Stimulated activated CD4-positive, alpha-beta T cell treated with anti-CD3 and anti-CD28 coated beads, TNF-alpha, amount 100 ng/mL, for 1 hour (primary cell): ENCODE results near the gene NIM1K.
"Not testable (repeated sequence)": the region's sequence is repeated elsewhere in the genome, so short reads cannot be mapped to it uniquely, and the experiment has no call there.

Source experiments
- DNase-seq, 3 donors: peaks; one replicate each; pipeline ENCODE4 v3.0.0-alpha.2; 2020; ENCODE audit warnings: low read depth in 3 of 3, low spot score in 1 of 3

NIM1K gene

DNA sequence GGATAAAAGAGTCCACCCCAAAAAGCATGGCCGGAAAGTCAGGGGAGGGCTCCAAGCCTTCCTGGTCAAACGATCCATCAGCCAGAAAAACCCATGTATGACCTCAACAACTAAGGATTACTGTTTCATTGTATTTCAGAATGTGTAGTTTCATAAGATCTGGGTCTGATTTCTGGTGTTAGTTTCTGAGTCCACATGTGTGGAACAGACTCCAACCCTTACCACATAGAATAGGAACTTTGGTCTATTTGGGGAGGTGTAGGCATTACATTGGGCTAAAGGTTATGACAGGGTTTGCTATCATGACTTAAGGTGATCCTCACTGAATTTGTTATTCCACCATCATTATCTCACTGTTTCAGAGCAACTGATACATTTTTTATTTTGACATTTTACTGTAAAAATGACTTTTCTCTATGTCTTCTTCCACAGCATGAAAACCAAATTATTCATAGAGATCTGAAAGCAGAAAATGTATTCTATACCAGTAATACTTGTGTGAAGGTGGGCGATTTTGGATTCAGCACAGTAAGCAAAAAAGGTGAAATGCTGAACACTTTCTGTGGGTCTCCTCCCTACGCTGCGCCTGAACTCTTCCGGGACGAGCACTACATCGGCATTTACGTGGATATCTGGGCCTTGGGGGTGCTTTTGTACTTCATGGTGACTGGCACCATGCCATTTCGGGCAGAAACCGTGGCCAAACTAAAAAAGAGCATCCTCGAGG is 87.7 kb downstream of the NIM1K start:
- no peak for DNase-seq

DNA sequence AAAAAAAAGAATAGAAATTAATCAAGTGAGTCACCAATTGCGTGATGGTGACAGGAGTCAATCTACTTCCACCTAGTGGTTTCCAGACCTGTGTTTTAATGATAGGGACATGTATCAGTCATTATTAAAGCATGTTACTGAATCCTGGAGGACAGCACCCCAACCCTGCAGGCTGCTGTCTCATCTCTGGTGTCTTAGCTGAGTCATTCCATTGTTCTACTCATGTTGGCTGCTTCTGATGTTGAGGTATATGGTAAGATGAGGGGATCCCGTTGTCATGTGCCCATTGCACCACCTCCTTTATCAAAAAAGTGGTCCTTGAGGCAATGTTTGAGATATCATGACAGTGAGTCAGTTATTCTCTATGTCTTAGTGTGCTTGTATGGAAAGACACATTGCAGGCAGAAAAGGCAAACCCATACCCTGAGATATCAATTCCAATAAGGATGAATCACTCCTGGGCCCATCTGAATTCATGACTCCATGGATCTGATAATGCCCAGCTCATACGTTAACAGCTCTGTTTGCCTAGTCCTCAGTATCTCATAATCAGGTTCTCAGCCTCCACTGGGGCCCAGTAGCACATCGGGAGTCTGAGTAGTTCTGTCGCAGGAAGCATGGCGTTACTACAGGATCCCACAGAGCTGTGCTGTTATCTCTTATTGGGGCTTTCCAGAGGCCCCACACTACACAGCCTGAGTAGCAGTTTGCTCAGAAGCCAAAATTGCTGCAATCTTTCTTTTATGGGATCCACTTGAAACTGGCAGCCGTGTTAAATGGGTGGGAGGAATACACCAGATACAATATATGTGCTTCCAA is 90.0 kb downstream of the NIM1K start:
- DNase-seq, result no peak

DNA sequence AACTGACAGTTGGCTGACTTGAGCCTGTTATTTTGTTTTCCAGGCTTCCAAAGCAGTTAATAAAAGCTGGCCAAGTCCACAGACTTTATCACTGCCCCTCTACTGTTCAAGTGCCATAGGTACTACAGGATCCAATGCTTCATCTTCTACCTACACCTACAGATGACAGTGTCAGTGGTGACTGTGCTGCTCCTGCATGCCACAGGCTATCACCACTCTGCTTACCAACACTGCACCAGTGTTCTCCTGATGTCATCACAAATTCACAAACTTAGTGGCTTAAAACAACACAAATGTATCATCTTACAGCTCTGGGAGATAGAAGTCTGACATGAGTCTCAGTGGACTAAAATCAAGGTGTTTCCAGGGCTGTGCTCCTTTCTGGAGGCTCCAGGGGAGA is 94.6 kb downstream of the NIM1K start:
- no peak for DNase-seq

DNA sequence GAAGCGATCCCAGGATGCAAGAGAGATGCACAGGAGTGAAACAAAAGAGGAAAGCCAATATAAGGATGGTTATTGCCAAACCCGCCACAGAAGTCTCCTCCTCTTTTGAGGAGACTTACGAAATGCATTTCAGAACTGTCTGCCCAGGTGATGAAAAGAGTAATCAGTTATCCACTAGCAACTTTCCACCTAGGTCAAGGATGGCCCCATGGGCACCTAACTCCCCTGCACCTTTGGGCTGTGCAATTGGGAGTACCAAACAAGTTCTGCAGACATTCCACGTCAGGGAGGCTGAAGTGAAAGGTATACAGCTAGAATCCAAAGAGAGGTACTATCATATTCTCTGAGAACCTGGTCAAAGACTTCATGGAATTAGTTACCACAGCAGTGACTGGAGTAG is 95.5 kb downstream of the NIM1K start:
- DNase-seq, result no peak

DNA sequence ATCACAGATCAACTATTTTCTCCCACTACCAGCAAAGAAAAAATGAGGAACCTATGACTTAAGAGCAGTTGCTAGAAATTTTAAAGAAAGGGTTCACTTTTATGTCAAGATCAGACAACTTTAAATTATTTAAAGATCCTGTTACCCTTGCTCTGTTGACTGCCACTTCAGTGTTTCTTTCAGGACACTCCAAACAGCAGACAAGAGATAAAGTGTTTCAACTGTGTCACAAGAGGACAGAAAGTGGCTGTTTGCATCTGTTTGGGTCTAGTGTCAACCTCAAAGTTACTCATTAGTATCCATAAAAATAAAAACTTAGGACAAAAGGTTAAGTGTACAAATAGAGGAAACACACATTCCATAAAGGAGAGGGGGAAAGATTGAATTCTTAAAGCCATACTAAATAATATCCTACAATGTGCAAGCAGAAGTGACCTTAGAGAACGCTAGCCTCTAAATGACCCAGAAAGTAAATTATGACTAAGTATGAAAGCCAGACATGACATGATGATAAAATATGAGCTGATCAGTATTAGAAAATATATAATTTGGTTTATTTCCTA is 96.3 kb downstream of the NIM1K start:
- DNase-seq, result no peak

DNA sequence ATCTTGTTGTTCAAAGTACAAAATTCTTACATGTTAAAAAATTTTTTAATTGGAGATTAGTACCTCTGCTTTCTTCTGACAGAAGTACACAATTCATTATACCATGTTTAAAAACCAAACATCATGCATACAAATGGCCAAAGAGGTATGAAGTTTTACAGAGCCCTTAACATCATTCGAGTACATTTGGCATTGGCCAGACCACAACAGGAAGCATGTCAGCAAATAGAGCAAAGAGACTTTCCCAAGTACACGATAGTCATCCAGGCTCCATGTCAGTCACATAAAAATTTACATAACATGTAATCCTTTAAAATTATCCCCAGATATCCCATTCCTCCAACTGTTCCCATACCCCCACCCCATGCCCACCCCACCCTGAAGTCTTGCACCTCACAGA is 98.7 kb downstream of the NIM1K start:
- DNase-seq, result no peak

DNA sequence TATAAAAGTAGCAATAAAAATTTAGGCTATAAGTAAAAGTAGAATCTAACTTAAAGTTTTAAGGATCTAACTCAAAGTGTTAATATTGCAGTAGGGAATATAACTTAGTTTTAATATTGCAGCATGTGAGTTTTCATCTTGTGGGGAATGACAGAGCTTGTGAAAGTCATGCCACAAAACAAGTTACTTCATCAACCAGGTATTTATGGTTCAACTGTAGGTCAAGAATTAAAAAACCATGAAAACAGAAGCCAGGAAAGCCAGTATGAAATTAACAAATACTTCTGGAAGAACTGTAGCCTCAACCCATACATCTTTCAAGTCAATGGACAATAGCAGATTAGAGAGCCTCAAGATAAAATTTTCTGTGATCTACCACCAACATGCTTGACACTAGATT is 102.2 kb downstream of the NIM1K start:
- no peak for DNase-seq

DNA sequence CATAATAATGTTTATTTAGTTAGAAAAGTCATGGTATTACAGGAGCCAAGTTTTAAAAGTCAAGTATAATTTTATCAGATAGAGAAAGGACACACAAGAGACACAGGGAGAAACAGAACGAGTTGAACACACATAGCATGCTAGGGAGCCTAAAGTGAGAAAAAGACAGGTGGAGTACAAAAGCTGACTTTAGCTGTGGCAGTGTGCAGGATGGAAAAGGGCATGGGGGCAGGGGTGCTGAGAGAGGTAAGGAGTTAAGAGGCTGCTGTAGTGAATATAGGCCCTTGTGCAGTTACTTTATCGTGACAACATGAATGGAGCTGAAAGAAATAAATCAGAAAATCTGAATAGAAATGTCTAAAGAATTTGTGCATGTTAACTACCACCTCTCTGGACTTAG is 103.2 kb downstream of the NIM1K start:
- DNase-seq, result no peak

DNA sequence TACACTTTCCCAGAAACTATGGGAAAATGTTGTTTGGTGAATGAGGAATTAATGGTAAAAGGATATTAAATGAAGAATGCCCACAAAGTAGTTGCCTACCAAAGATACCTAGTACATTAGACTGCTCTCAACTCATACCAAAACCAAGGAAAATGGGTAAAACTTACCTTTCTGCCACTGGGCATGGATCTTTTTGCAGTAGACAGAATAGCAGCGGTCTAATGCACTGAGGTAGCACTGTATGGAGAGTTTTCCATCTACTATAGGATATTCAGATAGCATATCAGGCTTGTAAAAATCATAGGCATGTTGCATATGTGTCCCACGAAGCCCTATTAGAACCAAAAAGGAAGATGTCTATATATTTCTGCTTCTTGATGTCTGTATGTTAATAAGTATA is 104.8 kb downstream of the NIM1K start:
- no peak for DNase-seq

DNA sequence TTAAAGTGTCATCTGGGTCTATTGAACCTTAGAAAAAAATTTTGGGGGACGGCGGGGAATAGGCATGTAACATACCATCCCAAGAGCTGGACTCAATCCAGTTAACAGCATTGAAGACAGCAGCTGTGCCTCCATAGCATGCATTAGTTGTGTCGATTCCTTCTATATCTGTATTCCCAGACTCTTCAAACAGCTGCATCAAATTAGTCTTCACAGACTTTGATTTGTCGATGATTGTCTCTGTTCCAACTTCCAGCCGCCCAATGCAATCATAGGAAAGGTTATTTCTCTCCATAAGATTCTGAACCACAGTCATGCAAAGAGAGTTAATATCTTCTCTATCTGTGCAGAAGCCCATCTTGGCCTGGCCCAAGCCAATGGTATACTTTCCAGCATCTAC is 106.4 kb downstream of the NIM1K start:
- no peak for DNase-seq

DNA sequence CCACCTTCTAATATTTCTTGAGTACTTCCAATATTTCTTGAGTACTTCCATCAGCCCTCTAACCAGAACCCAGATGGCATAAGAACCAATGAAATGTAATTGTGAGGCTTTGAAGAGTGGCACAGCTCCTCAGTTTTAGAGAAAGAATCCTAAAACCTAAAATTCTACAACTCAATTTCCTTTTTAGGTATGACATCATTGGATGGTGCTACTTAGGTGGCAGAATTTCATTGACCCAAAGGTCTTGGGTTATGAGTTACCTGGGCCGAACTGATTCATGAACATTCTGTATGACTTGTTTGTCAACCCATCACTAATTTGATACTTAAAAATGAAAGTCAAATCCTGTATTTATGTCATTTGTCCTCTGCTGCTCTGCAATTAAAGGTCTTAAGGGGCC is 108.1 kb downstream of the NIM1K start:
- DNase-seq, result no peak

DNA sequence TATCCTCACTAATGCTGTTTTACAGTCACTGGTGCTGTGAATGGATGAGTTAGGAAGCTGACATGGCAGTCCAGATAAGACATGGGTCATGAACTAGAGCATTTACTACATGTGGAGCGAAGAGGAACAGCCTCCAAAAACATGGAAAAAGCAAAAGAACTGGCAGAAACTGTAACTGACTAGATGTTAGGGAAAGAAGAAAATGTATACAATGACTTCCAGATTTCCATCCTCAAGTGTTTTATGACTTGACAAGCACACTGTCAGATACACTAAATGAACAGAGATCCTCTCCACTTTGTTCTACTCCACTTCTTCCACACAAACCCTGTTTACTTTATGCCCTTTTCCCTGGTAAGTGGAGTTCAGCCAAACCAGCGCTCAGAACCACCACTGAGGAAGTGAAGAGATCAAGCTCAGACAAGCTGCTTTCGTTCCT is 109.6 kb downstream of the NIM1K start:
- no peak for DNase-seq

DNA sequence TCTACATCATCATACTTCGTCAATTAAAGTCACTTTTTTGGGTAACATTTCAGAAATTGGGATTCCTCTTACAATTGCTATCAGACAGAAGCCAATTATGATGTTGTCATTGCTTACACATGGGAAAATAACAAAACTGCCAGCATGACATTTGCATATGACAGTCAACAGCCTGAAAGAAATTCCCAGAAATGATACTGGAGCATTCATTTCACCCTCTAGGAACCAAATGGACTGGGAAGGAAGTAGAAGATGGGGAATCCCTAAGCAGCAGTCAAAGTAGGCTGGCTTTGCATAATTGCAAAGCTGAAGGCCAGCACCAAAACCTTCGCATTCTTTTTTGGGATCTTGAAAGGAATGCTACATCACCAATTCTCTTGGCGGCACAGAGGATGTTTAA is 110.5 kb downstream of the NIM1K start:
- DNase-seq, result no peak

DNA sequence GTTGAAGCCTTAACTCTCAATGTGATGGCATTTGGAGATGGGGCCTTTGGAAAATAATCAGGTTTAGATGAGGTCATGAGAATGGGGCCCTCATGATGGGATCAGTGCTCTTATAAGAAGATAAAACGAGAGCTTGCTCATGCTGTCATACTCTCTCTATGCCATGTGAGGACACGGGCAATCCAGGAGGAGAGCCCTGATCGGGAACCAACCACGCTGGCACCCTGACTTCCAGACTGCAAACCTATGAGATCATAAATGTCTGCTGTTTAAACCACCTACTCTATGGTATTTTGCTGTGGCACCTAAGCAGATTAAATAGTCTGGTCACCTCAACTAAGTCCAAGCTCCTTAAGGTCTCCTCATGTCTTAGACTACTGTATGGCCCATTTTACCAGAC is 111.2 kb downstream of the NIM1K start:
- no peak for DNase-seq

DNA sequence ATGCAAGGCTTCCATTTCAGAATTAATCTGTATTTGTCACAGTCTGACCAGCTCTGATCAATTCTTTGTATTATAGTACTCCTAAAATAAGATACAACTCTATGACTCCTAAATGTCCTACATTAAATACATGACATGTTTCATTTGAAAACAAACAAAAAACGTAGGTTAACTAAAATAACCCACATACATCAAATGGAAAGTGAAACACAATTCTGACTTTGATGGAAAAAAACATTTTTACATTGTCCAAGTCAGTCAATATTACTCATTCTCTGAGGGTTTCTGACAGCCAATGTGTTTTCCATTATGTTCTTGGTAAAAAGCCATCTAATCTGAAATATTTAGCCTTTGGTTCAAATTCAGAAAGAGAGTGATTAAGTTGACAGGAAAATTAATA is 112.5 kb downstream of the NIM1K start:
- DNase-seq, result no peak

DNA sequence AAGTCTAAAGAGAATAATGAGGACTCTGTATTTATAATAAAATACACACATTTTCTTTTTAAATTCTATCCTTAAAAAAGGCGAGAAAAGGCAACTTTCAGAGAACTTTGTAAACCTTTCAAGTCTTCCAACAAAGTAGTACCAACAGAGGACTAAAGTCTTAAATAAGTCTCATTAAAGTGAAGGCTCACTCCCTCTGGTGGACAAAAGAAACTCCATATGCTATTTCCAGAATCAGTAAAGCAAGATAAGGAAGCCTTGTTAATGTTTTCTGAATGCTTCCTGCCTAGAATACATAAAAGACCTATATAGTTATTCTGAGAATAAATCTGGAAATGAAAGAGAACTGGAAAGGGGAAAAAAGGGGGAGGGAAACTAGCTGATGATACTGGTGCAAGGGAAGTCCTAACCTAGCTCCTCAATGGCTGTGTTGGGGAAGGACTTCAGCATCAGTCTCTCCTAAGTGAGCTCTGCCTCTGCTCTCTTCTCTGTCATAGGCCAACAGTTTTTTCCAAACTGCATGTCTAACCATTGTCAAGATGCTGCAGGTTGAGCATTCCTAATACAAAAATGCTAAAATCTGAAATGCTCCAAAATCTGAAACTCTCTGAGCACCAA is 114.0 kb downstream of the NIM1K start:
- no peak for DNase-seq

DNA sequence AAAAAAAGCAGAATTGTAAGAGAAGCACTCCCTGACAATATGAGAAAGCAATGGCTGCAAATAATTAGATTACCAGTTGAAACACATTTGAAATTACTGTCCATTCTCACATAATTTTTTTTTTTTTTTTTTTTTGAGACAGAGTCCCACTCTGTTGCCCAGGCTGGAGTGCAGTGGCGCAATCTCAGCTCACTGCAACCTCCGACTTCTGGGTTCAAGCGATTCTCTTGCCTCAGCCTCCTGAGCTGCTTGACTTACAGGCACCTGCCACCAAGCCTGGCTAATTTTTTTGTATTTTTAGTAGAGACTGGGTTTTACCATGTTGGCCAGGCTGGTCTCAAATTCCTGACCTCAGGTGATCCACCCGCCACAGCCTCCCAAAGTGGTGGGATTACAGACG is 114.9 kb downstream of the NIM1K start:
- DNase-seq, result not testable (repeated sequence)

DNA sequence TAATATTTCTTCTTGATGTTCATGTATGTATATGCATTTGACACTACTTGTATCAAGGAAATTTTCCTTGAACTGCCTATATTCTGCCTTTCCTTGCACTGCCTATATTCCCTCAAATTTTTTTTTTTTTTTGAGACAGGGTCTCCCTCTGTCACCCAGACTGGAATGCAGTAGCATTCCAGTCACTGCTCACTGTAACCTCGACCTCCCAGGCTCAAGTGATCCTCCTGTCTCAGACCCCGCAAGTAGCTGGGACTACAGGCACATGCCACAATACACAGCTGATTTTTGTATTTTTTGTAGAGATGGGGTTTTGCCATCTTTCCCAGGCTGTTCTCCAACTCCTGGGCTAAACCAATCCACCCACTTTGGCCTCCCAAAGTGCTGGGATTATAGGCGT is 117.1 kb downstream of the NIM1K start:
- DNase-seq, result no peak

DNA sequence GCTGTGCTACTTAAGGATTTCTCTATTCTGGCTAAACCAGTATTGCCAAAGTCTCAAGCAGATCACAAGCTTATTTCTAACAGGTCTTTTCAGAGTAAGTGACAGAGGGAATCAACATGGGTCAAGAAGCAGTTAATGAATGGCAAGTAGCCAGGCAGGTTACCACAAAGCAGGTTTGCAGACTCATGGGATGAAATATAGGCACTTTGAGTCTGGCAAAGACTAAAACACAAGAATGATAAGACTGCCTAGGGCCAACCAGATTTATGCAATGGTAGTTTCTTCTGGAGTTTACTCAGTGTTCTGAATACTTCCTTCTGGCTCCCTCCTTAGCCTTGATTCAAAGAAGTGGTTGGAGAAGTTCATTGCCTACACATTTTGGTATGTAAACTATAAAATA is 117.6 kb downstream of the NIM1K start:
- no peak for DNase-seq

DNA sequence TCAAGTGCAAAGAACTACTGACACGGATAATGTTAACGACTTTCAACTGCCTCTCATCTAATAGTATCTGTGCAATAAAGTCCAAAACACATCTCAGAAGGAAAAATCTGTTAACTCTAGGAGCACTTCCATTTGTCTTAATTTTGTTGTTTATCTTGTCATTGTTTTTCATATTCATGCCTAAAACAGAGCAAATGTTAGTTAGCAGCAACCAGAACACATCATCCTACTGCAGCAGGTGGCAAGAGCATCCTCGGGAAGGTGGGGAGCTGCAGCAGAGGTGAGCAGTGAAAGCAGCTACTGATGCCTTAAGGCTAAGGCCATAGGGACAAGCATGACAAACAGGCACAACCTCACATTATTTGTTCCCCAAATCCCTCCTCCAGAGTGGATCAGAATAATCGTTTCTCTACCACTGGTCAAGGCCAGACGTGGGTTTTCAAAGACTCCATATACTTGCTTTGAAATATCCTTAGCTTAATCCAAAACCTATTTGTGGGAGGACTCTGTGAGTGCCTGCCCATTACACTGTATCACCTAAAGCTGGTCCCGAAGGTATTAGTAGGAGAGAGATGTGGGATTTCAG is 120.1 kb downstream of the NIM1K start:
- DNase-seq, result no peak

DNA sequence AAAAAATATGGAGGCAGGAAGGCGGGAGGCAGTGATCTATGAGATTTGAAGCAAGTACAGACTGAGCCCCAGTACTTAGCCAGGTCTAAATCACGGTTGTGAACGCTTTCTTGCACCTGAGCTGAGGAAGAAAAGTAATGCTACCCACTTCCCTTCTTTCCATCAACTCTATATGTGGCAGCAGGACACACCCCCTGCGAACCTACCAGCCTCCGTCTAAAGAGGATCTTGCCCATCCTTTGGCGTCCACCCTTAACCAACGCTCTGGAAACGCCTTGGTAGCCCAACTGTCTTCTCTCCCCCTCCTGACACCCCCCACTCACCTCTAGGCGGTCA is 120.6 kb downstream of the NIM1K start:
- DNase-seq, result no peak
